ENCODE results near the gene MIS18A. TPM values are rescaled to one million over a fixed set of nuclear protein-coding genes. Genes with fewer than 3 reads are reported as not detected.

MIS18A gene
- total and polyA plus RNA-seq, 4 donors: 1.1 to 10.1 (median 2.6) TPM

DNA sequence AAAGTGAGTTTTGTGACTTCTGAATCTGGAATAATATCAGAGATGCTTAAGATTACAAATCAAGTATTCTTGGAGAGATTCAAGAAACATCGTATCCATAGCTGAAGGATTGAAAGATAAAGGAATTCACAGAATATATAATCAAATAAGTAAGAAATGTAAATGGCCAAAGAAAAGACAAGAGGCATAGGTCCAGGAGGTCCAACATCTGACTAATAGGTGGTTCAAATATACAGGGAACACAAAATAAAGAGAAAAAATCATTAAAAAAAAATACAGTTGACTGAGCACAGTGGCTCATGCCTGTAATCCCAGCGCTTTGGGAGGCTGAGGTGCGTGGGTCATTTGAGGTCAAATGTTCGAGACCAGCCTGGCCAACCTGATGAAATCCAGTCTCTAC is 6.6 kb upstream of the MIS18A start:
- no peak overlapping the region for H3K27ac ChIP-seq (ENCODE audit: low read depth in 1 of 2, low read length in 2 of 2)
- no peak overlapping the region for H3K4me3 ChIP-seq (ENCODE audit: low read depth in 1 of 3, low read length in 3 of 3)
- no peaks in the 10 kb centered on the region for H3K36me3 ChIP-seq (ENCODE audit: control insufficient read depth in 4 of 4, insufficient read depth in 3 of 4, low read depth in 1 of 4, low read length in 3 of 4)
- no peaks in the 10 kb centered on the region for H3K27me3 ChIP-seq (ENCODE audit: control insufficient read depth in 4 of 4, insufficient read depth in 4 of 4, low read length in 3 of 4)
- TF ChIP-seq NR2F2 (IDR thresholded peaks at IDR 0.05) (no peak), JUND (IDR thresholded peaks at IDR 0.05) (no peak)
- no peaks in the 10 kb centered on the region for H3K4me1 ChIP-seq (ENCODE audit: control insufficient read depth in 4 of 4, insufficient read depth in 4 of 4, low read length in 3 of 4)
- no peak for DNase-seq (ENCODE audit: low spot score)
- no peak overlapping the region for H3K9ac ChIP-seq (ENCODE audit: low read depth in 1 of 2, low read length in 2 of 2)
- no peaks in the 10 kb centered on the region for H3K9me3 ChIP-seq (ENCODE audit: control insufficient read depth in 4 of 4, low read length in 3 of 4)
- WGBS: 94% methylated on average over 4 of the region's 4 CpGs

DNA sequence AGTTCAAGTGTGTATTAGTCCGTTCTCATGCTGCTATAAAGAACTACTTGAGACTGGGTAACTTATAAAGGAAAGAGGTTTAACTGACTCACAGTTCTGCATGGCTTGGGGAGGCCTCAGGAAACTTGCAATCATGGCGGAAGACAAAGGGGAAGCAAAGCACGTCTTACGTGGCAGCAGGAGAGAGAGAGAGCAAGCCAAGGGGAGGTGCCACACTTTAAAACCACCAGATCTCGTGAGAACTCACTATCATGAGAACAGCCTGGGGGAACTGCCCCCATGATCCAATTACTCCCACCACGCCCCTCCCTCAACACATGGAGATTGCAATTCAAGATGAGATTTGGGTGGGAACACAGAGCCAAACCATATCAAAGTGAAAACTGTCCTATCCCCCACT is 4.1 kb upstream of the MIS18A start:
- H3K36me3 ChIP-seq (ENCODE audit: control insufficient read depth in 4 of 4, insufficient read depth in 3 of 4, low read depth in 1 of 4, low read length in 3 of 4): no peaks in the 10 kb centered on the region
- no peak overlapping the region for H3K9ac ChIP-seq (ENCODE audit: low read depth in 1 of 2, low read length in 2 of 2)
- no peaks in the 10 kb centered on the region for H3K9me3 ChIP-seq (ENCODE audit: control insufficient read depth in 4 of 4, low read length in 3 of 4)
- H3K27me3 ChIP-seq (ENCODE audit: control insufficient read depth in 4 of 4, insufficient read depth in 4 of 4, low read length in 3 of 4): no peaks in the 10 kb centered on the region
- no peak overlapping the region for H3K4me3 ChIP-seq (ENCODE audit: low read depth in 1 of 3, low read length in 3 of 3)
- DNase-seq (ENCODE audit: low spot score): no peak
- 91% methylated on average over 6 of the region's 6 CpGs for WGBS
- no peak overlapping the region for H3K27ac ChIP-seq (ENCODE audit: low read depth in 1 of 2, low read length in 2 of 2)
- H3K4me1 ChIP-seq (ENCODE audit: control insufficient read depth in 4 of 4, insufficient read depth in 4 of 4, low read length in 3 of 4): peaks cover 7 to 18% (median 14%) of the 10 kb centered on the region in 4 donors
- TF ChIP-seq RAD21 (IDR thresholded peaks at IDR 0.05) (no peak), RXRA (IDR thresholded peaks at IDR 0.05) (no peak), NR2F2 (IDR thresholded peaks at IDR 0.05) (no peak), ZBTB33 (IDR thresholded peaks at IDR 0.05) (no peak), JUND (IDR thresholded peaks at IDR 0.05) (no peak), REST (IDR thresholded peaks at IDR 0.05) (no peak), YY1 (IDR thresholded peaks at IDR 0.05) (no peak), GABPA (IDR thresholded peaks at IDR 0.05 in 1 of 2, conservative IDR thresholded peaks at IDR 0.05 in 1 of 2) (no peak), MAX (IDR thresholded peaks at IDR 0.05) (no peak), CTCF (IDR thresholded peaks at IDR 0.05; ENCODE audit: low read depth, low read length, missing input control) (no peak), EGR1 (IDR thresholded peaks at IDR 0.05; ENCODE audit: low read depth in 2 of 2) (no peak), HNF4A (conservative IDR thresholded peaks at IDR 0.05) (no peak), FOXA1 (IDR thresholded peaks at IDR 0.05) (no peak), SP1 (IDR thresholded peaks at IDR 0.05) (no peak), TAF1 (conservative IDR thresholded peaks at IDR 0.05) (no peak)
- TF ChIP-seq, protein P1, sequence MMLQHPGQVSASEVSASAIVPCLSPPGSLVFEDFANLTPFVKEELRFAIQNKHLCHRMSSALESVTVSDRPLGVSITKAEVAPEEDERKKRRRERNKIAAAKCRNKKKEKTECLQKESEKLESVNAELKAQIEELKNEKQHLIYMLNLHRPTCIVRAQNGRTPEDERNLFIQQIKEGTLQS (IDR thresholded peaks at IDR 0.05): no peak

Measured in liver (tissue), 9 donors.